ENCODE measurements around the gene EPGN.

DNA sequence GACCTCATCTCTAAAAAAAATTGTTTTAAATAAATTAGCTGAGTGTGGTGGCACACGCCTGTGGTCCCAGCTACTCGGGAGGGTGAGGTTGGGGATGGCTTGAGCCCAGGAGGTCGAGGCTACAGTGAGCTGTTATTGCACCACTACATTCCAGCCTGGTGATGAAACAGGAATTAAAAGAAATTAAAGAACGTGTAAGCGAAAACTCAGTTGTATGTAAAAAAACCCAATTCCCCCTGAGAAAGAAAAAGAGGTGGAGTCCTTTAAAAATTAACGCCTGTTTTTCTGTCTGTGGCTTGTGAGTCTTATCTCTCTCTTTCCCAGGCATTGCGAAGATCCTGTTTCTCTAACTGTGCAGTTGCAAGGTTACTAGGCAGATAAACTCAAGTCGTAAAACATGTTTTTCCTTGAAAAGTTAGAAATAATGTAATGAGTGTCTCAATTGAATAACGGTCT lies 22.1 kb downstream of the EPGN start:
- TF ChIP-seq, protein P1, sequence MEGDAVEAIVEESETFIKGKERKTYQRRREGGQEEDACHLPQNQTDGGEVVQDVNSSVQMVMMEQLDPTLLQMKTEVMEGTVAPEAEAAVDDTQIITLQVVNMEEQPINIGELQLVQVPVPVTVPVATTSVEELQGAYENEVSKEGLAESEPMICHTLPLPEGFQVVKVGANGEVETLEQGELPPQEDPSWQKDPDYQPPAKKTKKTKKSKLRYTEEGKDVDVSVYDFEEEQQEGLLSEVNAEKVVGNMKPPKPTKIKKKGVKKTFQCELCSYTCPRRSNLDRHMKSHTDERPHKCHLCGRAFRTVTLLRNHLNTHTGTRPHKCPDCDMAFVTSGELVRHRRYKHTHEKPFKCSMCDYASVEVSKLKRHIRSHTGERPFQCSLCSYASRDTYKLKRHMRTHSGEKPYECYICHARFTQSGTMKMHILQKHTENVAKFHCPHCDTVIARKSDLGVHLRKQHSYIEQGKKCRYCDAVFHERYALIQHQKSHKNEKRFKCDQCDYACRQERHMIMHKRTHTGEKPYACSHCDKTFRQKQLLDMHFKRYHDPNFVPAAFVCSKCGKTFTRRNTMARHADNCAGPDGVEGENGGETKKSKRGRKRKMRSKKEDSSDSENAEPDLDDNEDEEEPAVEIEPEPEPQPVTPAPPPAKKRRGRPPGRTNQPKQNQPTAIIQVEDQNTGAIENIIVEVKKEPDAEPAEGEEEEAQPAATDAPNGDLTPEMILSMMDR (conservative IDR thresholded peaks at IDR 0.05 in 1 of 2, IDR thresholded peaks at IDR 0.05 in 1 of 2; ENCODE audit: extremely low read depth in 1 of 2, insufficient read depth in 1 of 2, low read depth in 1 of 2, low read length in 2 of 2) = no peak
- TF ChIP-seq EZH2 (IDR thresholded peaks at IDR 0.05; ENCODE audit: borderline replicate concordance, low read length) = no peak
